Activated T-helper 1 cell treated with anti-CD3 and anti-CD28 coated beads, Interleukin-2, amount 50 U/mL, for 16 hours (primary cell): ENCODE data around the gene RIPPLY3.
"Not testable (repeated sequence)": the region's sequence is repeated elsewhere in the genome, so short reads cannot be mapped to it uniquely, and the experiment has no call there.

Experiments
- DNase-seq, 2 donors: peaks; one replicate each; pipeline ENCODE4 v3.0.0-alpha.2; 2020; ENCODE audit warnings: low read depth in 1 of 2, low spot score in 1 of 2

The RIPPLY3 gene

DNA sequence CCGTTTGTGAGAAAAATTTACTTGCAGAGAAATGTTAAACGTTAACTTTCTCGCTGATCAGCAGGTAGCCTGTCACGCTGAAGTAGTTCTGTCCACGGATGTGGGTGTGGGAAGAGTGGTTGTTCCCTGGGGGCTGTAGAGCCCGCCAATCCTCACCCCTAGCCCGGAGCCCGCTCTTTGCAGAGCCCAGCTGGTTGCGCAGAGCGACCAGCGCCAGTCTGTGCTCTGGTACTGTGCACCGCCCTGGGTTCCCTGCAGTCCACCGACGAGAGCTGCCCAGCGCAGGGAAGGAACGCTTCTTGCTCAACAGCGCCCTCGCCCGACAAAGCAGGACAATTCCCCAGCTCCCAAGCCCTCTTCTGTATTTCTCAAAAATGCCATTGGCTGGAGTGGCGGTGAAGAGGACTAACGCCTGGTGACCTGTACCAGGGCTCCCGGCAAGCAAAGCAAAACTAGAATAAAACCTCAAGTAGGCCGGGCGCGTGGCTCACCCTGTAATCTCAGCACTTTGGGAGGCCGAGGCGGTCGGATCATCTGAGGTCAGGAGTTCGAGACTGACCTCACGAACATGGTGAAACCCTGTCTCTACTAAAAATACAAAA is 3.3 kb downstream of the RIPPLY3 start:
- peak; percentile 61 to 69 for DNase-seq

DNA sequence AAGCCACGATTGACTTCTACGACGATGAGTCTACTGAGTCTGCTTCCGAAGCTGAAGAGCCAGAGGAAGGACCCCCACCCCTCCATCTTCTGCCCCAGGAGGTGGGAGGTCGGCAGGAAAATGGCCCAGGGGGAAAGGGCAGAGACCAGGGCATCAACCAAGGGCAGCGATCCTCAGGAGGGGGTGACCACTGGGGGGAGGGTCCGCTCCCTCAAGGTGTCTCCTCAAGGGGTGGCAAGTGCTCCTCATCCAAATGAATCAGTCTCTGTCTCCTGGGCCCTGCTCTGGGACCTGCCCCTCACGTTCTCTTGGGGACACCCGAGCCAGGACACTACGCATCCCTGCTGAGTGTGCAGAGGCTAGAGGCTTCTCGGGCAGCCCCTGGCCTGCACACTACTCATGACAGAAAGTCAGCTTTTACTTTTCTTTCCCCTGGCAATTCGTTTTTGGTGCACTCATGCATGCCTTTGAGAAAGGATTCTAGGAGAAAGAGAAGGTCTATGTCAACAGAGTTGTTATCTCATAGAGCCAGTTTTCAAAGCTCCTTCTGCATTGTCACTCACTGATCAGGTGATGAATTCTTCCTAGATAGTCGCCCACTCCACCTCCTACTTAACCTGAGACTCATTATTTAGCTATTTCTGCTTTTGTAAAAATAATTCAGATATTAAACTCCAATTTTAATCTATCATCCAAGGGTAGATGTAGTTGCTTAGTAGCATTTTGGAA is 11.6 kb downstream of the RIPPLY3 start:
- no peak for DNase-seq

DNA sequence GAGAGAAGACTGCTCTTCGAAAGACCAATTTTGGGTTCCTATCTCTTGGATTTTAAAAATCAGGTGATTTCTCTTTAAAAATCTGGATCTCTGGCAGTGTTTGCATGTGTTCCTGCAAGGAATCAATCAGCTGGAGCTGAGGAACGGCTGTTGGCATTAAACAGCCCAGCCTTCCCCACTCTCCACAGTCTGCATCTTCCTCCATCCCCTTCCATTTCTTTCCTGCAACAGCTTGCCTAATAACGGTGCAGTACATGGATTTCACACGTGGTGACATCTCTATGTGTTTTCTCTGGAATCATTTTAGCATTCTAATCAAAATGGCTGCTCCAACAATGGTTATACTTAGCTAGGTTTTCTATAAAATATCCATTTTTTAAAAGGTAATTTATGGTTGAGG is 20.0 kb downstream of the RIPPLY3 start:
- DNase-seq = no peak

DNA sequence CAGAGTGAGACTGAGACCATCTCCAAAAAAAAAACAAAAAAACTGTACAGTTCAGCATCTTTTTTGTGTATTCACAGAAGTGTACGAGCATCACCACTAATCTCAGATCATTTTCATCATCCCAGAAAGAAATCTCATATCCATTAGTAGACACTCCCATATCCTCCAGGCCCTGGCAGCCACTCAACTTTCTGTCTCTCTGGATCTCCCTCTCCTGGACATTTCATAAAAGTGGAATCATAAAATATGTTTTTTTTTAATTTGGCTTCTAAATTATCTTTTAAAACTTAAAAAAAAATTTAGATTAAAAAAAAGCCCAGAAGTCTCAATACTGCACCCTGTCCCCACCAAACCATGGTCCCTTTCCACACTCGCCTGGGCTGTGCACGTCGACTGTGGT is 22.1 kb downstream of the RIPPLY3 start:
- no peak for DNase-seq

DNA sequence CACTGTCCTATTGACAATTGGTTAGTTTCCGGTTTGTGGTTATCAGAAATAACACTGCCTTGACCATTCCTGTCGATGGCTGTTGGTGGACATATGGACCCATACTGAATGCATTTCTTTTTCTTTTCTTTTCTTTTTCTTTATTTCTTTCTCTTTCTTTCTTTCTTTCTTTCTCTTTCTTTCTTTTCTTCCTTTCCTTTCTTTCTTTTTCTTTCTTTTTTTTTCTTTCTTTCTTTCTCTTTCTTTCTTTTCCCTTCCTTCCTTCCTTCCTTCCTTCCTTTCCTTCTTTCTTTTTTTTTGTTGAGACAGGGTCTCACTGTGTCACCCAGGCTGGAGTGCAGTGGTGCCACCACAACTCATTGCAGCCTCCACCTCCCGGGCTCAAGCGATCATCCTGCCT is 24.4 kb downstream of the RIPPLY3 start:
- DNase-seq = no peak

DNA sequence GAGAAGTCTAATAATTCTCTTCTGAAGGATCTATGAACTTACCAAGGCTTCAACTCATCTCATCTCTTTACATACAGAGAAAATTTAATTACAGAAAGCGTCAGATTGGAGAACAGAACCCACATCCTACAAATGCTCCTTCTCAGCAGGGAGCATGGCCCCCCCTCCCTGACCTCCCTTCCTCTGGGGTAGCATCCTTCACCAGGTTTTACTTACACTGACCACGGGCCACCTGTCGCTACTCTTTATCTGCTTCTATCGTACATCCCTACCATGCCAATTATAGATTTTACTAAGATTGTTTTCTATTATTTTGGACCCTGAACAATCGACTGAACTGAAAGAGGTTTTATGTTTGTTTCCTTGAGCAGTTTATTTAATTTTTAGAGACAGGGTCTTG is 25.8 kb downstream of the RIPPLY3 start:
- no peak for DNase-seq

DNA sequence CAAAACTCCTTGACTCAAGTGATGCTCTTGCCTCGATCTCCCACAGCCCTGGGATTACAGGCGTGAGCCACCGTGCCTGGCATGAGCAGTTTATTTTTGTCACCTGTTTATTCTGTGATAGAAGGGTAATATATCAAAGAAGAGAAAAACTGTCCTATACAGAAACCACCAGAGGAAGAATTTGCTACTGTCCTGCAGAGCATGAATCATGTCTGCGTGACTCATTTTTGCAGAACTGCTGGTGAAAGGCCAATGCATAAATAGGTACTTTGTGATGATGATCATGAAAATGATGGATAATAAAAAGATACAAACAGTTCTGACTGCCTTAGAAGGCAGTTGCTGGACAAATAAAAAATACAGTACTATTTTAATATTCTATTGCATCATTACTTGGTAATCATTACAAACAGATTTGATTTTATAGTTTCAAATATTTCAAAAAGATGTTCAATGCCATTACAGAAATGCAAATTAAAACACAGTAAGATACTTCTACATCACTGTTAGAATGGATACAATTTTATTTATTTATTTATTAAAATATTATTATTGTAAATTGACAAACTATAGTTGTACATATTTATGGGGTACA is 26.5 kb downstream of the RIPPLY3 start:
- DNase-seq = no peak

DNA sequence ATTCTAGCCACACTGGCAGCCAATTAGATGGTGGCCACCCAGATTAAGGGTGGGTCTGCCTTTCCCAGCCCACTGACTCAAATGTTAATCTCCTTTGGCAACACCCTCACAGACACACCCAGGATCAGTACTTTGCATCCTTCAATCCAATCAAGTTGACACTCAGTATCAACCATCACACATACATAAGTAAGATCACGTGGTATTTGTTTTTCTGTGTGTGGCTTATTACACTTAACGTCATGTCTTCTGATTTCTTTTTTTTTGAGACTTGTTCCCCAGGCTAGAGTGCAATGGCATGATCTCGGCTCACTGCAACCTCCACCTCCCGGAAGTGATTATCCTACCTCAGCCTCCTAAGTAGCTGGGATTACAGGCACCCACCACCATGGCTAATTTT is 27.9 kb downstream of the RIPPLY3 start:
- DNase-seq = not testable (repeated sequence)

DNA sequence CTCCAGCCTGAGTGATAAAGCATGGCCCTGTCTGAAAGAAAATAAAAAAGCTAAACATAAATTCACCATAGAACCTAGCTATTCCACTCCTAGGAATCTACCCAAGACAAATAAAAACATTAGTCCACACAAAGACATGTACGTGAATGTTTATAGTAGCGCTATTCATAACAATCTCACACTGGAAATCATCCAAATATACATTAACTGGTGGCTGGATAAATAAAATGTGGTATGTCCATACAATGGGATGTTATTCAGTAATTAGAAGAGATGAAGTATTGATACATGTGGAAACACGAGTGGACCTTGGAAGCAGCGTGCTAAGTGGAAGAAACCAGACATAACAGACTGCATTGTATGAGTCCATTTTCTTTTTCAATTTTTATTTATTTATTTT is 29.7 kb downstream of the RIPPLY3 start:
- DNase-seq = no peak

DNA sequence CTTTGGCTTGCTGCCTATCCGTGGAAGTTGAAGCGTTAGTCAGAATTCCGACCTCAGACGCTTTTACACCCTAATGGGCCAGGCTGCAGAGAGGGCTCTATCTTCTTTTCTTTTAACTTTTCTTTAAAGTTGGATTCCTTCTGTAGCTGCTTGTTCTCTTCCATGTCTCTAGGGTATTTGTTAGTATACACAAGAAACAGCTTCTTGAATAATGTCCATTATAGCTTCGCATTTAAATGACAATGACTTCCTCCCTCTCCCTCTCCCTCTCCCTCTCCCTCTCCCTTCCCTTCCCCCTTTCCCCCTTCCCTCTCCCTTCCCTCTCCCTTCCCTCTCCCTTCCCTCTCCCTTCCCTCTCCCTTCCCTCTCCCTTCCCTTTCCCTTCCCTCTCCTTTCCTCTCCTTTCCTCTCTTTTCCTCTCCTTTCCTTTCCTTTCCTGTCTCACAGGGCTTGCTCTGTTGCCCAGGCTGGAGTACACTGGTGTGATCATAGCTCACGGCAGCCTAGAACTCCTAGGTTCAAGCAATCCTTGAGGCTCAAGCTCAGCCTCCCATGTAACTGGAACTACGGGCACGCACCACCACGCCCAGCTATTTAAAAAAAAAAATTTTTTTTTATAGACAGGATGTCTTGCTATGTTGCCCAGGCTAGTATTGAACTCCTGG is 33.0 kb downstream of the RIPPLY3 start:
- no peak for DNase-seq

DNA sequence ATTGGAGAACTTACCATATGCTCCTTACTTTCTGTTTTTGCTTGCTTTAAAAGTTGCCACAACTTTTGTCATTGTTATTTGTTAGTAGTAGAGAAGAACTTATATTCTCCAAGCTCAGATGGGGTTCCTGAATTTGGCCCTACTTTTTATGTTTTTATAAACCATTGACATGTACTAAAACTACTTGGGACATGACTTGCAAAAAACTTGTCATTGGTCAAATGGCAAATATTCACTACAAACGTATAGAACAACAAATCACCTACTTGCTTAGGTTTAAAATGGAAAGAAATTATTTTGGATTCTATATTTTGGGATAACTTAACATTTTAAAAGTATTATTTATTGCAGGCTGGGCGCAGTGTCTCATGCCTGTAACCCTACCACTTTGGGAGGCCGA is 33.7 kb downstream of the RIPPLY3 start:
- DNase-seq = no peak

DNA sequence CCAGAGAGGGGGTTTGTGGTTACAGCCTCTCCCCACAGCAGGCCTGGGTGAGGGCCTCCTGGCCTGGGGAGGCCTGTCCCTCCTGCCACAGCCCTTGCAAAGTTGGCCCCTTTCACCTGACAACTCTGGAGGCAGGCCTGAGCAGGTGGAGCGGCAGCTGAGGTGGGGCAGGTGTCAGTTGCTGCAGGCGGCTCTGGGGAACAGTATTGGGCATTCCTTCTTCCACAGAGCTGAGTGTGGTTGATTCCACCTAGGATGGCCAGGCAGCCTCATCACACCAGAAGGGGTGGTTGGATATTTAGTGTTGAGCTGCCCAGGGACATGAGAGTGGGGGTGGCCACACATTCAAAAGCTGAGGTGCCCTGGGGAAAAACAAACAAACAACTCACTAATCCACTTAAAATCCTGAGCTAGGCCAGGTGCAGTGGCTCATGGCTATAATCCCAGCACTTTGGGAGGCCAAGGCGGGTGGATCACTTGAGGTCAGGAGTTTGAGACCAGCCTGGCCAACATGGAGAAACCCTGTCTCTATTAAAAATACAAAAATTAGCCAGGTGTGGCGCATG is 35.3 kb downstream of the RIPPLY3 start:
- DNase-seq = no peak

DNA sequence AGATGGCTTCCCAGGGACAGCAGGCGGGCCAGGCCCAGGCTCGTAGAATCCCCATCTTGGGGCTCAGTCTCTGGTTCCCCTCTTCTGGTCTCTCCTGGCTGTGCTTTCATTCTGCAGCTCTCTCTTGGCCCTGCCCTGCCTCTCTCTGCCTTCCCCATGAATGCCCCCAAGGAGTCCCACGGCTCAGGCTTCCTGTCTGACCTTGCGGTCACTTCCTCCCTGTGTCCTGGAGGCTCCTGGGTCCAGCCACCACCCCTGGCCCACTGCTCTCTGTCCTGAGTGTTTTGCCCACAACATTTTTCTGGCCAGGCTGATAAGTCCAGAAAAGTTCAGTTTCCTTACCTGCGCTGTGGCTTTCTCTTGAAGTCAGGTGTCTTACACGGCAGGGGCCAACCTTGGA is 37.3 kb downstream of the RIPPLY3 start:
- DNase-seq = no peak

DNA sequence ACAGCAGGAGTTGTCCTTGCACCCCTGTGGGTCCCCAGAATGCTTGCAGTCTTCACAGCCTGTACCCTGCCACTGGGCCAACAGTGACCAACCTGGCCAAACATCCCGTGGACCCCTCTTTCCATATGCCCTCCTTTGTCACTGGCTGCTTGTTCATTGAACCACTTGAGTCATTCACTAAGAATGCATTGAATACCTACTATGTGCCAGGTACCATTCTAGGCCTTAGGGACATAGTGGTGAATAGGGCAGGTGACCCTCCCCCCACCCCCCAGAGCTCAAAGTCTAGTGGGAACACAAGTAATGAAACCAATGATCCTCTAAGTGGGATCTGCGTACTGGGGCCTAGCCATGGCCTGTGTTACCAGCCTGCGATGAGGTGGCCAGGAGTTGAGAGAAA is 38.1 kb downstream of the RIPPLY3 start:
- DNase-seq = no peak

DNA sequence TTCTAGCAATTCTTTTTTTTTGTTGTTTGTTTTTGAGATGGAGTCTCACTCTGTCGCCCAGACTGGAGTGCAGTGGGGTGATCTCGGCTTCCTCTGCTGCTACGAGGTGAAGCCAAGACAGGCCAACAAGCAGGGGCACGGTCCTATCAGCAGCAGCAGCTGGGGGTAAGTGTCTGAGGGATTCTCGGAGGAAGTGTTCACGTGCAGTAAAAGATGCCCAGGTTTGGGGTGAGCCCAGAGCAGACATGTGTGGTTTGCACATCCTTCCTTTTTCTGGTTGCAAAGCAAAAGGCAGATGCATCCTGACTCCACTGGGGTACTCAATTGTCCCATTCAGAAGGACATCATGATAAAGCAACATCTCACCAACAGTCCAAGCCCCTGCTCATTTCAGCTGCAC is 38.6 kb downstream of the RIPPLY3 start:
- no peak for DNase-seq

DNA sequence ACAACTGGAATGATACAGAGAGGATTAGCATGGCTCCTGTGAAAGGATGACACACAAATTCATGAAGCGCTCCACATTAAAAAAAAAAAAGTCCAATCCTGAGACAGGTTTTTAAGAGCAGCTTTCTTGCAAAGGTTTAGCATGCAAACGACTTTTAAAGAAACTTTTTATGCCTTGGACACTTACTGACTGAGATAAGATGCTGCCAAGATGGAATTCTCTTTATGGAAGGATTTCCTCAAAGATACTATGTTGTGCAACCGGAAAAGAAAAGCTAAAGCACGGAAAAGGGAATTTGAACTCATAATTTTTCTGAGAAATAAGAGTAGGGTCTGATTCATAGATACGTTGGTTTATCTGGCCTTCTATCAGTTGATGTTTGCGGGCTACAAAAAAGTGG is 39.1 kb downstream of the RIPPLY3 start:
- DNase-seq = no peak

DNA sequence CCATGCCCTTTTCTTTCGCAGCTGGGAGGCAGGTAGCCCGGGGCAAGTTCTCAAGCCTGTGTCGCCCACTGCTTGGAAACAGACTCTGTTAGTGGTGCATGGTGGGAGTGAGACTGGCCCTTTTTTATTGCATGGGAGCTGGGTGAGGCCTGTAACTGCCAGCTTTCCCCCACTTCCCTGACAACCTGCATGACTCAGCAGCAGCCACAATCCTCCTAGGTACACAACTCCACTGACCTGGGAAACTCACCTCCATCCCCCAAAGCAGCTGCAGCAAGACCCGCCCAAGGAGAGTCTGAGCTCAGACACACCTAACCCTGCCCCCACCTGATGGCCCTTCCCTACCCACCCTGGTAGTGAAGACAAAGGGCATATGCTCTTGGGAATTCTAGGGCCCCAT is 40.6 kb downstream of the RIPPLY3 start:
- DNase-seq = no peak

DNA sequence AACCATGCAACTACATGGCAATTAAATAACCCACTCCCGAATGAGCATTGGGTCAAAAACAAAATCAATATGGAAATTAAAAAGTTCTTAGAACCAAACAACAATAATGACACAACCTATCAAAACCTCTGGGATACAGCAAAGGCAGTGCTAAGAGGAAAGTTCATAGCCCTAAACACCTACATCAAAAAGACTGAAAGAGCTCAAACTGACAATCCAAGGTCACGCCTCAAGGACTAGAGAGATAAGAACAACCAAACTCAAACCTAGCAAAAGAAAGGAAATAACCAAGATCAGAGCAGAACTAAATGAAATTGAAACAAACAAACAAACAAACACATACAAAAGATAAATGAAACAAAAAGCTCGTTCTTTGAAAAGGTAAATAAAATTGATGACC is 43.2 kb downstream of the RIPPLY3 start:
- not testable (repeated sequence) for DNase-seq

DNA sequence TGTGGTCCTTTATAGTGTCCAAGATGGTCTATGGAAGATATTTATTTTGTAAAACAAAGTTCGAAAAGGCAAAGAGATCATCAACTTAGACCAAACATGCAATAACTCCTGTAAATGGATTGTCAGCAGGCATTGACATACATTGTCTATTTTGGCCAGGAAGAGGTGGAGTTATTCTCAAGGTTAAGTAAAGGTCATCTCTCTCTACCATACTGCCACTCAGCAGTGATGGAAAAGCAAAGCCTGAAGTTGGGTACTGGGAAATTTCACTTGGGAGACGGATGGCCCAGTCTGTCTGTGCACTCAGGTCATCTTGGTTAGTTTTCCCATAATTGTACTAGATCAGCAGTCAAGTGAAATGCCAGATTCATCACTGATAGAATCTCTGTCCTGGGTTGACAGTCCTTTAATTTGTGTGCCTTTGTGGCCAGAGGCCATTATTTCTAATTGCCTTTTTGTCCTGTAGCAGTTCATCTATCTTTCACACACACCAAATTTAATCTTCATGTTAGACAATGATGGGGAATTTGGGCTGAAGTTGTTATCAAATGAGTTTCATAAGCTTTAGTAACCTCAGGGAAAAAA is 48.9 kb downstream of the RIPPLY3 start:
- no peak for DNase-seq

DNA sequence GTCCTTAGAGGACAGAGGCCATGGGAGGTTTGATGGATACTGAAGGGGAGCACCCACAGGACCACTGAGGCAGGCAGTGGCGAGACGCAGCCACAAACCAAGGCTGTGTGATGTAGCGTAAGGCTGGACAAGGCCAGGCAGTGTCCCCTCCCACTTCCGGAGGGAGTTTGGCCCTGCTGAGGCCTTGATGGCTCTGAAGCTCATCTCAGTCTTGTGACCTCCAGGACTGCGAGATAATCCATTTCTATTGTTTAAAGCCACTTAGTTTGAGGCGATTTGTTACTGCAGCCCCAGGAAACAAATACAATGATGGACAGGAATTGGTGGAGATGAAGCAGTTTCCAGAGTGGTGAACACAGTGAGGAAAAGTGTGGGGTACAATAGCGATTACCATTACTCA is 51.1 kb downstream of the RIPPLY3 start:
- no peak for DNase-seq

DNA sequence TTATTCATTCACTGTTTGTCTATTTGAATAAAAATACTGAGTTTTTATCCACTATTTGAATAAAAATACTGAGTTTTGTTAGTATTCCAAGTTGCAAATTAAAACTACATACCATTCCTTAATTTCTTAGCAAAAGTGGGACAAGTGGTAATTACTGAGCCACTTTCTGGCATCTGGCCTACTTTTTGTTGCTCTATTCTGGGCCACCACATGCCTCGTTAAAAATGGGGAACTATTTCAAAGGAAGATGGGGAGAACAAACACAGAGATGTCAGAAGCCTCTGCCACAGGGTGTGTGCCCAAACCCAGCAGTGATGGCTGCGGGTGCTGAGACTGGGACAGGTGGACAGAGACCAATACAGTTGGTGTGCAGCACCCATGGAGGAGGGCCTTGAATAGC is 51.8 kb downstream of the RIPPLY3 start:
- no peak for DNase-seq

DNA sequence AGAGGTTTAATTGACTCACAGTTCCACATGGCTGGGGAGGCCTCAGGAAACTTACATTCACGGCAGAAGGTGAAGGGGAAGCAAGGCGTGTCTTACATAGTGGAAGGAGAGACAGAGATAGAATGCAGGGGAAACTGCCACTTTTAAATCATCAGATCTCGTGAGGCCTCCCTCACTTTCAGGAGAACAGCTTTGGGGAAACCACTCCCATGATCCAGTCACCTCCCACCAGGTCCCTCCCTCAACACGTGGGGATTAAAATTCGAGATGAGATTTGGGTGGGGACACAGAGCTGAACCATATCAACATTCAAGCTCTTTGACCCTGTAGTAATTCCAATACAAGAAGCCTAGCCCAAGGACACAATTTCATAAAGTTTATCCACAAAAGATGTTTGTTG is 52.7 kb downstream of the RIPPLY3 start:
- no peak for DNase-seq
